Fibroblast of lung (primary cell): Measurements from ENCODE around the gene STK32C.

Experiments used
- EZH2 ChIP-seq: IDR thresholded peaks from 2 replicates; pipeline ENCODE4 v1.5.1; 2012; ENCODE audit warnings: low read length, control low read depth, mild to moderate bottlenecking; ENCODE audit errors: missing control alignments
- TF ChIP-seq, protein P1 (sequence below), 2 donors: IDR thresholded peaks in 1 of 2; conservative IDR thresholded peaks in 1 of 2; 1 replicate in 1 of 2; 2 replicates in 1 of 2; pipeline ENCODE4 v1.5.1; 2011 to 2012; ENCODE audit warnings: low read length in 2 of 2, control low read depth in 1 of 2, inconsistent platforms in 1 of 2, low read depth in 1 of 2, mild to moderate bottlenecking in 1 of 2

DNA sequence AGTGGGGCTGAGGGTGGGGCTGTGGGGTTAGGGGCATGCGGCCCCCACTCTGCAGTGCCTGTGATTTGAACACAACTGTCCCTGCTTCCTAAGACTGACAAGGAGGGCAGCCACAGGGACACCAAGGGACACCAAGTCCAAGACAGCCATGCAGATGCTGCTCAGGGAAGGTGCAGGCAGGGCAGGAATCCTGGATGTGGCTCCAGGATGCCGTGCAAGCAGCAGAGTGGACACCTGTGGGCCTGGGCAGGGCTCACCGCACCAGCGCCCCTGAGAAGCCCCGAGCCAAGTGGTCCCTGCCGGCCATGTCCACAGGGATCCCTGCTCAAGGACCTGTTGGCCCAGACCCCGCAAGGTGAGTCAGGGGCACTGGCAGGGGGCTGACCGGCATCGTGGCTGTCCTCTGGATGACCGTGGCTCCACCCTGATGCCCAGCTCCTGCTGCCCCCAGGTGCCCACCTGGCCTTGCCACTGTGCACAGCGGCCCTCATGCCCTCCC is 58.5 kb downstream of the STK32C start:
- TF ChIP-seq, protein P1, sequence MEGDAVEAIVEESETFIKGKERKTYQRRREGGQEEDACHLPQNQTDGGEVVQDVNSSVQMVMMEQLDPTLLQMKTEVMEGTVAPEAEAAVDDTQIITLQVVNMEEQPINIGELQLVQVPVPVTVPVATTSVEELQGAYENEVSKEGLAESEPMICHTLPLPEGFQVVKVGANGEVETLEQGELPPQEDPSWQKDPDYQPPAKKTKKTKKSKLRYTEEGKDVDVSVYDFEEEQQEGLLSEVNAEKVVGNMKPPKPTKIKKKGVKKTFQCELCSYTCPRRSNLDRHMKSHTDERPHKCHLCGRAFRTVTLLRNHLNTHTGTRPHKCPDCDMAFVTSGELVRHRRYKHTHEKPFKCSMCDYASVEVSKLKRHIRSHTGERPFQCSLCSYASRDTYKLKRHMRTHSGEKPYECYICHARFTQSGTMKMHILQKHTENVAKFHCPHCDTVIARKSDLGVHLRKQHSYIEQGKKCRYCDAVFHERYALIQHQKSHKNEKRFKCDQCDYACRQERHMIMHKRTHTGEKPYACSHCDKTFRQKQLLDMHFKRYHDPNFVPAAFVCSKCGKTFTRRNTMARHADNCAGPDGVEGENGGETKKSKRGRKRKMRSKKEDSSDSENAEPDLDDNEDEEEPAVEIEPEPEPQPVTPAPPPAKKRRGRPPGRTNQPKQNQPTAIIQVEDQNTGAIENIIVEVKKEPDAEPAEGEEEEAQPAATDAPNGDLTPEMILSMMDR (conservative IDR thresholded peaks at IDR 0.05 in 1 of 2, IDR thresholded peaks at IDR 0.05 in 1 of 2; ENCODE audit: low read depth in 1 of 2, low read length in 2 of 2): no peak
- no peak for TF ChIP-seq EZH2
